CD4-positive, alpha-beta T cell treated with Interleukin-12 subunit alpha and Interleukin-12 subunit beta, for 1 hour (primary cell): ENCODE results near the gene TMEM95.
"Not testable (repeated sequence)": the region's sequence is repeated elsewhere in the genome, so short reads cannot be mapped to it uniquely, and the experiment has no call there.

Source experiments
- DNase-seq: peaks from one replicate; pipeline ENCODE4 v3.0.0-alpha.2; 2020

The TMEM95 gene

DNA sequence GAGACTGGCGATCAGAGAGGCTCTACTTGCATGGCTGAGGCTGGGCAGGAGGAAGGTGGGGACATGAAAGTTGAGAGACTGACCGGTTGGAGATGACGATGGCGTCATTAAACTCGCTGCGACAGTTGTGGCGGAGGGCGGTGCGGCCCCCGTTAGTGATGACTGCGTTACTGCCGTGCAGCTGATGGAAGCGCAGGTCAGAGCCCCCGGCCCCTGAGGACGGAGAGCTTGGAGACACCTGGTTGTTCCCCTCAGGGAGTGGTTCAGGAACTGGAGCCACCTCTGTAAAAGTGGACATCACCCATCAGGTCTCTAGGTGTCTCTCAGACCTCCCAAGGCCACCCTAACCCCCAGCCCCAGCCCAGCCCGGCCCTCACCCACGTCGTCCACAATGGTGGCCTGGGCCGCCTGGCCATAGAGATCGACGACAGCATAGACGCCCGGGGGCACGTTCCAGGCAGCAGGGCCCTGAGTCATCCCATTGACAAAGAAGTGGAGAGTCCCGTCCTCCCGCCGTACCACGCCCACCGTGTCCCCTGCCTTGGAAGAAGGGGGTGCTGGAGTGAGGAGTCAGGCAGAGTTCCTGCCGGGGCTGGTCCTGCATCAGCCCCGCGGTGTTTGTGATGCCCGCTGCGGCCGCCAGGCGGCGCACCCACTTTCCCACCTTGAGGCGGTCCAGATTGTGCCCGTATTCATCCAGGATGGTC lies 31.1 kb upstream of the TMEM95 start:
- DNase-seq, result peak; percentile 73

DNA sequence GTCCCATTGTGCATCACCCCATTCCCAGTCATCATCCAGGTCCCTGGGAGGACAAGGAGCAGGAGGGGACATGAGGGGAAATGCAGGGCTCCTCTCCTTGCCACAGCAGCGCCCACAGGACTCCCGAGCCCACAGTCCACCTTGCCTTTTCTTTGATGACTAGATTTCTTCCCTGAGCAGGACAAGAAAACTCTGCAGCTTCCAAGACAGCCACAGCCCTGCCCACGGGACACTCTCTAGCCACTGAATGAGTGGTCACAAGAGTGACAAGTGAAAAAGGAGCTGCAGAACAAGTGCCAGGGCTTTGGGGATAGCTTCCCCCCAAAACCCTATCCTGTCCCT lies 30.5 kb upstream of the TMEM95 start:
- no peak for DNase-seq

DNA sequence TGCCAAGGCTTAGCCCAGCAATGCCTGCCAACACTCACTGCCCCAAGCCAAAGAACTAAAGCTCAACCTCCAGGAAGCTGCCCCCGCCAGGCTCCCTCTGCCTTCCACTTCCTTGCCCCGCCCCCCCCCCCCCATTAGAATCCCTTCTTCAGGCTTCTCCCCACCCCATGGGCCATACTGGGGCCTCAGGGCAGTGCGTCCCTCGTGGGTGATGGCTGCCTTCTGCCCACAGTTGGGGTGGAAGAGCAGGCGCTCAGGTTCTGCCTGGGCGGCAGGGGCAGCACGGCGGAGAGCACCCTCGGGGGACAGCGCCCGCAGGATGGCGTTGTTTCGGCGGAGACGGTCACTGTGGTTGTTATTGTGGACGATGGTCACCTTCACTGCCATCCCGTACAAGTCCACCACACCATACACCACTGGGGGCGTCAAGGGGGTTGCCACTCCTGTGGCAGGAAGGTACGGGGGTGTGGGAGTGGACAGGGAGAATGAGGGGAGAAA lies 29.9 kb upstream of the TMEM95 start:
- DNase-seq, result no peak

DNA sequence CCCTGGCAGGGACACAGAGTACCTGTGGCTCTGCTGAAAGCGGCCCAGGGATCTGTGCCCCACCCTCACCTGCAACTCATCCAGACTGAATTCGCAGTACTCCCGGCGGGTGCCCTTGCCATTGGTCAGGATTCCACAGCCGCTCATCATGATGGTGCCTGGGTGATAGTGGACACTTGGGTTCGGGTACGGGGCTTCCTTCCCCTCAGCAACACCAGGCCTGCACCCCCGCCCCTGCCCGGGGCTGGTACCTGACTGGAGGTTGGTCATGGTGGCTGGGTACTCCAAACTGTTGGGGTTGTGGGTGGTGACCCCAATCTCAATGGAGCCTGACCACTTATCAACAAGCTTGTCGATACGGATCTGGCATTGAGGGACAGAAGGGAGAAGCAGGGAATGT lies 28.8 kb upstream of the TMEM95 start:
- no peak for DNase-seq

- no peak for DNase-seq
Observed at GRCh38 chr17:7327056-7327455, 27.9 kb upstream of the TMEM95 start.

DNA sequence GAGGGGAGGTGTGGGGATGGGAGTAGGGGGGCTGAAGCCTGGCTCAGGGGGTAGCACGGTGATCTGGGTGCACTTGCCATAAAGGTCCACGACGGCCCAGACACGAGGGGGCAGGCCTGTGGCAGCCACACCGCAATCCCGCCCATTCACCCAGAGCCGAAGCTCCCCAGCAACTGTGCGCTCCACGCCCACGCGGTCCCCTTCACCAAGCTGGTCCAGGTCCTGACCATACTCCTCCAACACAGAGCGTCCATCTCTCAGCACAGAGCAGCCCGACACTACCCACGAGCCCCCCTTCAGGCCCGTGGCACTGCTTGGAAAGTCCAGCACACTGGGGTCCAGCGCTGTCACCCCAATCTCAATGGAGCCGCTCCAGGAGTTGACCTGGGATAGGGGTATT lies 27.5 kb upstream of the TMEM95 start:
- no peak for DNase-seq

- no peak for DNase-seq
Observed at GRCh38 chr17:7328009-7328408, 26.9 kb upstream of the TMEM95 start.

DNA sequence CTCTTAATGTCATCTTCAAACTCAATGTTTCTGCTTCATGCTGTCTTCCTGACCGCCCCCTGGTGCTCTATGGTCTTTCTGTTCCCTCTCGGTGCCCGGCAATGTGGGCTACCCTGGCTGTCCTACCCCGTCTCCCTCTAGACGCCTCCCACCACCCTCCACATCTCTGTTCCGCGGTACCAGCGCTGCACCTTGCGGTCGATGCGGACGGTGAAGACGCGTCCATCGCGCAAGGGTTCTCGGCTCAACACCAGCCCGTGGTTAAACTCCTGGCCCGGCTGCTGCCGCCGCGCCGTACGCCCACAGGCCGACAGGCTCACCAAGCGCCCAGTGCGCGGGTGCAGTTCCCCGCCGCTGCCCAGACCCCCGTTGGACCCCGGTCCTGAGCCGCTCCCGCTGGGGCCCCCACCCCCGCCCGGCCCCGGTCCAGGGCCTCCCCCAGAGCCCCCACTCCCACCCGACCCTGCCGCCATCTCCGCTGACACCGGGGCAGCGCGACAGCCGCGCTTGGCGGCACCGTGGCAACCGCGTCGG lies 26.0 kb upstream of the TMEM95 start, which contains the start of gene NEURL4:
Gene NEURL4 (minus strand): TSS at position 496 of the 534 bp plus-strand sequence. CDS start 23 bp downstream, at position 473.
- DNase-seq, result peak; percentile 50

- peak; percentile 98 for DNase-seq
Observed at GRCh38 chr17:7329374-7329996, 25.5 kb upstream of the TMEM95 start.

- DNase-seq, result peak; percentile 83
Observed at GRCh38 chr17:7329997-7330637, 24.8 kb upstream of the TMEM95 start.

GRCh38 chr17:7330638-7331015 lies 24.3 kb upstream of the TMEM95 start:
- no peak for DNase-seq

DNA sequence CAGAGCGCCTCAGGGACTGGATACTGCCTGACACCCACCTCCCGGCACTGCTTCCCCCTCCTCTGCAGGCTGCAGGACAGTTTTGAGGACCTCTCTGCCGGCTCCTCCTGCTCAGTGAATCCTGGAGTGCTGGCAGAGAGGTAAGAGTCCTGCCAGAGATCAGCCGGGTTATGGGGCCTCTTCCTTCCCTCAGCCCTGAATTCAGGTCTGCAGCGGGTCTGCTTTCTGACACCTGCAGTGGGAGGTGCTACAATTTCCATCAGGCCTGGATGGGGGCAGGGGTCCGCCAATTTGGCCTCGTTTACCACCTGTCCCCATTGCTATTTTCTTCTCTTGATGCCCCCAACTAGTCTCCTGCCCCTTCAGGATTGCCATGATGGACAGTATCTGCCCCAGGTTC lies 22.8 kb upstream of the TMEM95 start:
- DNase-seq, result no peak

- DNase-seq, result peak; percentile 64
Observed at GRCh38 chr17:7332600-7333069, 22.3 kb upstream of the TMEM95 start.

- no peak for DNase-seq
Observed at GRCh38 chr17:7334938-7335538, 19.9 kb upstream of the TMEM95 start.

- not testable (repeated sequence) for DNase-seq
Observed at GRCh38 chr17:7335765-7336164, 19.2 kb upstream of the TMEM95 start.

DNA sequence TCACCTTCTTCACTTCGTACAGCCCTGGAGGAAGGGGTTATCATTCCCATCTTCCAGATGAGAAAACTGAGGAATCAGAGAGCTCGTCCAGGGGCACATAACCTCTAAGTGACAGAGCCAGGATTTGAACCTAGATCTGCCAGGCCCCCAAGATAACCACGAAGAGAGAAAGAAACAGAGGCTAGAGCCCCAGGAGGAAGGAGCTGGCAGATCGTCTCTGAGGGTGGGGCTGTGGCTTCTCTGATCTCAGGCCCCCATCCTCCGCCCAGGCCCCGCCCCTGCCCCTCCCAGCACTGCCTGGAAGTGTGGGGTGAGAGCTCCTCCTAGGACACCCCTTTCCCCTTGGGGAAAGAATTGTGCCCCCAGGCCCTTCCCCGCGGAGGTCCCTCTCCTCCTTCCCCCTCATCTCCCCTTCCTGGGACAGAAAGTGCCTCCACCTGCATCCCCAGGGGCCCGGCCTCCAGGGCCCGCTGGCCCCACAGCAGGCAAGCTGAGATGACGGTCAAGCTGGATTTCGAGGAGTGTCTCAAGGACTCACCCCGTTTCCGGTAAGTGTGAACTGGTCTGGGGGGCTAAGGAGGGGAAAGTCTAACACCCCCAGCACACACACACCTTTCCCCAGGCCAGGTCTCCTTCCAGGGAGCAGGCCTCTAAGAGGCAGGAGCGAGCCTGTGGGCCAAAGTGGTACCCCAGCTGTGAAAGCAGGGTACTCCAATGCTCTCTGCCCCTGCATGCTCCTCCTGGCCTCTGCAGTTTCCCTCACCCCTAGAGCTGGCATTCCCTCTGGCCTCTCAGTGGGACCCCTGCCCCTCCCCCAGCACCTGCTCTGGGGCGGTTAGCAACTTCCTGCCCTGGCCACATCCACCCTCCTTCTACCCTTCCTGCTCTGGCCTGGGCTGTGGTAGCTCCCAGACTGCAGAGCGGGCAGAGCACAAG lies 18.4 kb upstream of the TMEM95 start, which contains the start of gene ACAP1:
Gene ACAP1 (plus strand): TSS at position 290 of the 936 bp plus-strand sequence. CDS start 206 bp downstream, at position 496.
- peak; percentile 87 for DNase-seq

GRCh38 chr17:7337600-7337999 lies 17.4 kb upstream of the TMEM95 start:
- DNase-seq, result not testable (repeated sequence)

DNA sequence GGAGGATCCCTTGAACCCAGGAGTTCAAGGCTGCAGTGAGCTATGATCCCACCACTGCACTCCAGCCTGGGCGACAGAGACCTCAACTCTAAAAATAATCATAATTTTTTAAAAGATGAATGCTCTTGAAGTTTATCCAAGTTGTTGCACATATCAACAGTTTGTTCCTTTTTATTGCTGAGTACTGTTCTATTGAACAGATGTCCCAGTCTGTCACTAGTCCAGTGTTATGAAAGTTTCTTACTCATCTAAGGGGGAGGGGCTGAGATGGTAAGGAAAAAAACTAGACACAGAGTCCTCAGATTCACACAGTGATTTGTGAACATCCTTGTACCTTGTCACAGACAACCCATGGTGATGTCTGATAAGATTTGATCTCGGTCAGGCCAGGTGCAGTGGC lies 14.8 kb upstream of the TMEM95 start:
- no peak for DNase-seq

- DNase-seq, result no peak
Observed at GRCh38 chr17:7341842-7342241, 13.1 kb upstream of the TMEM95 start.

DNA sequence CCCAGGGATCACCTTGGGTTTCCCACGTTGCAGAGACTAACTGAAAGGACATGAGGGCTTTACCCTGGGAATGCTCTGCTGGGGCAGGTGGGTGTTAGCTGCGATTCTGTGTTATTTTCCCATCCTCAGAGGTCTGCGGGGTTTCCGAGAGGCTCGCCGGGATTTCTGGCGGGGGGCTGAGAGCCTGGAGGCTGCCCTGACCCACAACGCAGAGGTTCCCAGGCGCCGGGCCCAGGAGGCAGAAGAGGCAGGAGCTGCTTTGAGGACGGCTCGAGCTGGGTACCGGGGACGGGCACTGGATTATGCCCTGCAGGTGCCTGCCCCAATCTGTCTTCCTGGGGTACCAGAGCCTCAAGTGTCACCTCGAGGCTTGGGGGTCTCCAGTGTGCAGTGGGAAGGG lies 11.7 kb upstream of the TMEM95 start:
- no peak for DNase-seq

DNA sequence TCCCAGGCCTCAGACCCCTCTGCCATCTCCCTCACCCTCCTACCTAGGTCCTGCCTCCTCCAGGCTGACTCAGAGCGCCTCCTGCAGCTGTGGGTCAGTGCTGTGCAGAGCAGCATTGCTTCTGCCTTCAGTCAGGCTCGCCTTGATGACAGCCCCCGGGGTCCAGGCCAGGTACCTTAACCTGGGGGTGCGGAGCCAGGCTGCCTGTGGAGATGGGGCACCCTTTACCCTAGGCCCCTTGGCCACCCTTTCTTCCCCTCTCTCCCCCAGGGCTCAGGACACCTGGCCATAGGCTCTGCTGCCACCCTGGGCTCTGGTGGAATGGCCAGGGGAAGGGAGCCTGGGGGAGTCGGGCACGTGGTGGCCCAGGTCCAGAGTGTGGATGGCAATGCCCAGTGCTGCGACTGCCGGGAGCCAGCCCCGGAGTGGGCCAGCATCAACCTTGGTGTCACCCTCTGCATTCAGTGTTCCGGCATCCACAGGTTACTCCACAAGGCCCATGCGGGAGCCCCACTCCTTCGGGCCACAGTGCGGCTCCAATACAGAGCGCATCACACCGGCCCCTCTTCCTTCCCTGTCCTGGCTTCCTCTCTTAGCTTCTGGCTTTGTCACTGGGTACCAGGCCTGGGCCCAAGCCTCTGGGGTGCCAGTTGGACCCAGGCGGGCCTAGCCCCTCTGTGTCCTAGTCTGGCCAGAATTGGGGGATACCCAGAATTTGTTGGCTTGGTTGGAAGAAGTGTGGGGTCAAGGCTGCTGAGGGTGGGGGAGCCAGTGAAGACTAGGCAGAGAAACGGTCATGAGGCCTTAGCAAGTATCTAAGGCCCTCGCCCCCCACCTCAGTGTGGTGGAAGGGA lies 8.0 kb upstream of the TMEM95 start:
- no peak for DNase-seq
